HG03108 (cell line): ENCODE data around the gene ACYP2.
A peak's percentile ranks its signal among the peaks of the same experiment; 100 is the strongest.

Source experiments
- ATAC-seq: cut with Tn5 transposase; IDR thresholded peaks from one replicate; pipeline ENCODE4 v1.9.1; 2021; ENCODE audit warnings: moderate library complexity; ENCODE audit not compliant: unreplicated experiment

Gene ACYP2

DNA sequence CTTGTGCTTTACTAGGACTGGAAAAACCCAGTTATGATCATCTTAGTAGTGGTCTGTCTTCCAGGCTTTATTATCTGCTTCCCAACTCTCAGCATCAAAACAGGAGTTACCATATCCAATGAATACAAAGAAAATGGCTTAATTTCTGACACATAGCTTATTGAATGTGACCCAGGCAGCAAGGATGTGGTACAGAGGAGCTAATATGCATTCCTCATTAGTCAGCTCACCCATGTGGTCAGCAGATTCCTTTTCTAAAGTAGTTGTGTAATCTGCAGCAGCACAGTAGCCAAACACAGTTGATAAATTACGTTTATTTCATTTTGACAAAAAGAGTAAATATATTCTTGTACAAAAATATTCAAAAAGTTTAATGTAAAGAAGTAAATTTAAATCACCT is 97.0 kb downstream of the ACYP2 start:
- ATAC-seq, result no peak

DNA sequence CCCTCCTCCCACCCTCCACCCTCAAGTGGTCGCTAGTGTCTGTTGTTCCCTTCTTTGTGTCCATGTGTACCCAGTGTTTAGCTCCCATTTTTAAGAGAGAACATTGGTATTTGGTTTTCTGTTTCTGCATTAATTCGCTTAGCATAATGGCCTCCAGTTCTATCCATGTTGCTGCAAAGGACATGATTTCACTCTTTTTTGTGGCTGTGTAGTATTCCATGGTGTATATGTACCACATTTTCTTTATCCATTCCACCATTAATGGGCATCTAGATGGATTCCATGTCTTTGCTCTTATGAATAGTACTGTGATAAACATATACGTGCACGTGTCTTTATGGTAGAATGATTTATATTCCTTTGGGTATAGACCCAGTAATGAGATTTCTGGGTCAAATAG is 97.7 kb downstream of the ACYP2 start:
- no peak for ATAC-seq

DNA sequence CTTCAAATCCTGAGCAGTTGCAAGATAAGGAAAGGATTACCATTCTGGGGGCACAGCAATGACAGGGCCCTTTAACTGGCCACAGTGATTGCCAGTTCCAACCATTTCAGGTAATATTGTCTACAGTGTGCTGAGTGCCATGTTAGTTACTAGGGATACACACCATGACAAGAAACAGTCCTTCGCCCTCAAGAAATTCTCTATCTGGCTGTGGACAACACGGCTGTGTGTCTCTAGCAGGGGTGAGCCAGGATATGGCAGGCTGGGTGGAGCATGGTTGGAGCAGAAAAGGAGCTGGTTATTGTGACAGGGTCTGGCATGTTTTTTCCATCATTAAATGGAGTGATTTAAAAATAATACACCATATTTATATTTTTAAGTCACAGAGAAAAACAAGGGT is 109.6 kb downstream of the ACYP2 start:
- no peak for ATAC-seq

DNA sequence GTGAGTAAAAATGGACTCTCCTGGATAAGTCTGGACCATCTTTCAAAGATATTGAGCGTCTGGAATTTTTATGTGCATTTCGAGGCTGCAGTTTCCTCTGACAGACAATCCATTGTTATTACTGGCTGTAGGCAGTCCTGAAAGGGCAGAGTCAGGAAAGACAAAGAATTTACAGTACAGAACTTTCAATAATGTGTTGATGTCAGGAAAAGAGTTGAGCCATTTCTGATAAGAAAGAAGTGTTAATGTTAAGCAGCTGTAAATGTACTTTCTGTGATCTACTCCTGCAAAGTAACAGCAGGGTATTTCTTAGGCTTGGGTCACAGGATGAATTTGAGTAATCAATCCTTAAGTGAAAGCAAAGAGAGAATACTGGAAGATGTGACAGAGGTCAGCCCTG is 110.8 kb downstream of the ACYP2 start:
- ATAC-seq, result no peak

DNA sequence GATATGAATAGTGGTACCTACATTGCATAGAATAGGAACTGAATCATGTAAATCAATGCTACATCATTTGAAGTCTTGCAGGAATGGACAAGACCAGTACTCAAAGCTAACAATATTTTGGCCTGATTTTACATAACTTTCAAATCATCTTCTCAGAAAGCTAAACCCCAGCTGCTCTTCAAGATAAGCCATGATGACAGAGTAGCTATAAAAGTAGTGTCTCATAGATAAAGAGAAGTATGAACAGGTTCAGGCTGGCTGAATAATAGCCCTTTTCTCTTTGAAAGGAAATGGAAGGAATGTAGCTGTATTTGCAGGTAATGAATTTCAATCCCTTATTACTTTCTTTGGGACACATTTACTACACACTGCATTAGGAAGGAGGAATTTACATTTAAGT is 112.4 kb downstream of the ACYP2 start:
- ATAC-seq, result no peak

DNA sequence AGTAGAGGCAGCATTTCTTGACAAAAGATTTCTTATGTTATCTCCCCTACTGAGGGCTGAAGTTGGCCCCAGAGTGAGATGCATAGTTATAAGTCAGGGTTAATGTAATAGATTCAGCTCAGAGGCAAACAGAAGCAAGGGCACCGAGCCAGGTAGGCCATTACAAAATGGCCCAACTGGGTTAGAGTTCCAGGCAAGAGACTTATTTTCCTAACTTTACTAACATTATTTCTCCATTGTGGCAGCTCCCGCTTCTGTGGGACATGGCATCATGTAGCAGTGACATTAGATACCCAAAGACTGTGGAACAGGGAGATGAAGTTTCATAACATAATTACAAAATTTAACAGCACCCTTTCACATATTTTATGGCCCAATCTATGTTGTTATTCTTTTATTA is 113.5 kb downstream of the ACYP2 start:
- ATAC-seq, result no peak

DNA sequence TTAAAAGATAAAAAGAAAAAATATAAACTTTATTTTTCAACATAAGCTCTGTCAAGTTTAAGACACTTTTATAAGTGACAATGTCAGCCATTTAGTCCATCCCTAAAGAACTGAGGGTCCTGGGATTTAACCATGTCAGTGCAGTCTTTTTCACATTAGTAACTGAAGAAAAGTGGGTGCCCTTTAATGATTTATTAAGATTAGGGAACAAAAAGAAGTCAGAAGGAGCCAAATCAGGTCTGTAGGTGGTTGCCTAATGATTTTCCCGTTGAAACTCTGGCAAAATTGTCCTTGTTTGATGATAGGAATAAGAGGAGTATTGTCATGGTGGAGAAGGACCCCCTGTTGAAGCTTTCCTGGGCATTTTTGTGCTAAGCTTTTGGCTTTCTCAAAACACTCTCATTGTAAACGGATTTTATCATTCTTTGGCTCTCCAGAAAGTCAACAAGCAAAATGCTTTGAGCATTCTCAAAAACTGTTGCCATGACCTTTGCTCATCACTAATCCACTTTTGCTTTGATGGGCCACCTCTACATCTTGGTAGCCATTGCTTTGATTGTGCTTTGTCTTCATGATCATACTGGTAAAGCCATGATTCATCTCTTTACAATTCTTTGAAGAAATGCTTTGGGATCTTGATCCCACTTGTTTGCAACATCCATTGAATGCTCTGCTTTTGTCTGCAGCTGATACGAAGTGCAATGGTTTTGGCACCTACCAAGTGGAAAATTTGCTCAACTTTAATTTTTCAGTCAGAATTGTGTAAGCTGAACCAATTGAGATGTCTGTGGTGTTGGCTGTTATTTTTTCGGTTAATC is 118.6 kb downstream of the ACYP2 start:
- ATAC-seq, result no peak

DNA sequence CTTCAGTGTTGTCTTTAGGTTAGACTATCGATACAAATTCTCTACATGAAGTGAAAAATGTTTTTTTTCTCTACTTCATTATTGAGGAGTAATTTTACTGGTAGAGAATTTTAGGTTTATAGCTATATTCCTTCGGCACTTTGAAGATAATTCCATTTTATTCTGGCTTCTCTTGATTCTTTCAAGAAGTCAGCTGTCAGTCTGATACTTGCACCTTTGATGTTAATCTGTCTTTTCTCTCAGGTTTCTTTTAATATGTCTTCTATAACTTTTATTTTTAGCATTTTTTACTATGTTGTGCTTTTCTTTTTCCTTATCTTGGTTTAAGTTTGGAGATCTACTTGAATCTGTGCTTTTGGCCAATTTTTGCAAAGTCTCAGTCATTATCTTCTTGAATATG is 122.0 kb downstream of the ACYP2 start:
- no peak for ATAC-seq

DNA sequence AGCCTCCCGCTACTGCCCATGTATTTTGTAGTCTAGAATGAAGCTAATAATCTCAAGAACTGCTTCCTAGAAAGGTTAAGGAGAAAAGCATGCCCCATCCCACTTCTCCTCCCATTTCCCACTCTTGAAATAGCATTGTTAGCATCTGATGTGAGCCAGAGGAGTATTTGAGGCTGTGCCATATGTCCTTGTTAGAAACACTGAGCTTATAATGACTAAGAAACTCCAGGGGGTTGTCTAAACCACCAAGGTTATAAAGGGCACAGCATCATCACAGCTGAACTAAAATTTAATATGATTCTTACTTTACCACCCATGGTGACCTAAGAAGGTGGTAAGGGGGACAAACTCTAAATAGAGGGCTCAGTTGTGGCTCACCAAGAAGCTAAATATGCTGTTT is 124.0 kb downstream of the ACYP2 start:
- no peak for ATAC-seq

DNA sequence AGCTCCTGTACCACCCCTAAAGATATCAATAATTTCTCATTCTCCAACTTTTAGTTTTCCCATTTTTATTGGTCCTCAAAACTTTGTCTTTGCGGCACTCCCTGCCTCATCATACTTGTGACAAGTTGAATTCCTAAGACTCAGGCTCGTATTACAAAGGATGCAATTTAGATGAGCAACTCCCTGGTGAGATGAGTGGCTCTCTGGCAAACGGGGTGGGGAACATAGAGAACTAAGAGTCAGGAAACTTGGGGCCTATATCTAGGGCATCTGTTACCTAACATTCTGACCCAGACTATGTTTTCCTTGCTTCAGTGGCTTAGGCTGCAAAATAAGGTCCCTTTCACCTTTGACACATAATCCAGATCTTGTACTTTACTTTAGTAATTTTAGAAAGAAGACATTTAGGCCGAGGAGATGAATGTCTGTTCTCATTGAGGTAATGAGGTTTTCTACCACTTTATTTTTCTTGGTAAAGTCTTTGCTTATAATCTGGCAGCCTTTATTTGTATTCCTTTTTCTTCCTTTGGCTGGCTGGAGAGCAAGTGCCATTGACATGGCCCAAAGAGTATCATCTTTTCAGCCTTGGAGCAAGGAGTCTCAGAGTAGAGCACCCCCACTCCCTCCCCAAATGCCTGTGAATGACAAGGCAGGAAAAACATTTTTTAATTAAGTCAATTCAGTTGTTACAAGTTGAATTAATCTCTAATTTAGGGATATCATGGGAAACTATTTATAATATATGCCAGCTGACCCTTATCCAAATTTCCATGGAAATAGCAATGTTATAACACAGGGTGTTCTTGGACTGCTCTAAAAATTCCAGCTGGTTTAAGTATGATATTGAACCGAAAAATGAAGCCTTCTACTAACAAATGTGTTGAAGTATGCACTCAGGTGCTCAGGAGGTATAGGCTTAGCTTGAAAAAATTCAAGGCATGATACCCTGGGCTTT is 125.4 kb downstream of the ACYP2 start:
- no peak for ATAC-seq

DNA sequence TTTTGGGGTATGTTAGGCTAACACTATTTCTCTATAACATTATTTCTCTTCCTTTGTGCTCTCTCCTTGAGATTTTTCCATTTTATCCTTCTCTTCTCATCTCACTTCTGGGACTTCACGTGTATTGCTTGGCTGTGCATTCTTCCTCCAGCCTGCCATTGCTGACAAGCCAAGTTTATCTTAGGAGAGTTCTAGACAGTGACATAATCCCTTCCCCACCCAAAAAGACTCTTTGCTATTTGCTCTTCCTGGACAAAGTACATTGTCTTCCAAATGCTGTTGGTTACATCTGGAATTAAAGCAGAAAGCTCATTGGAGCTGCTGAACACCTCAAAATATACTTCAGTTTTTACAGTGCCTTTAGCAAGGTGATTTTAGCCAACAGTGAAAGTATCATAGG is 131.7 kb downstream of the ACYP2 start:
- no peak for ATAC-seq

DNA sequence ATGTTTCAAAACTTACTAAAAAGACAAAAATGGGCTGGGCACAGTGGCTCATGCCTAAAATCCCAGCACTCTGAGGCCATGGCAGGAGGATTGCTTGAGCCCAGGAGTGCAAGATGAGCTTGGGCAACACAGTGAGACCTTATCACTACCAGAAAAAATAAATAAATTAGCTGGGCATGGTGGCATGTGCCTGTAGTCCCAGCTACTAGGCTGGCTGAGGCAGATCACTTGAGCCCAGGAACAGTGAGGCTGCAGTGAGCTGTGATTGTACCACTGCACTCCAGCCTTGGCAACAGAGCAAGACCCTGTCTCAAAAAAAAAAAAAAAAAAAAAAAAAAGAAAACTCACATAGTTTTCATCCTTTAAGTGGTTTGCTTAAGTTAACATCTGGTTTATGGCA is 134.2 kb downstream of the ACYP2 start:
- ATAC-seq, result no peak

DNA sequence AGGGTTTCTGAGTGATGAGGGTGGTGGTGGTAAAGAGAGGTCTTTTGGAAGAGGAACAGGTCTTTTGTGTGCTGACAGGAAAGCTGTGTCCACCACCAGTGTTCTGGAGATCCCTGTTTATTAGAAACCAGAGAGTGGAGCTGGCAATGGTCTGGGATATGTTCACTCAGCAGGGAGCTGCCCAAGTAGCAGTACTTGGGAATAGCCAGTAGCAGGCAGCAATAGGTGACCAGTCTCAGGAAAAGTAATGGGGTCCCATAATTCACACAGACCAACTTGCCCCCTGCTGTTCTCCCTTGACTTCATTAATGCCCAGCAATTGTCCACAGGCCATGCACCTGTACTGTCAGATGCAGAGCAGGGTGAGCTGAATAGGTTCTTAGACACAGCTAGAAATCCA is 138.8 kb downstream of the ACYP2 start:
- ATAC-seq, result no peak

DNA sequence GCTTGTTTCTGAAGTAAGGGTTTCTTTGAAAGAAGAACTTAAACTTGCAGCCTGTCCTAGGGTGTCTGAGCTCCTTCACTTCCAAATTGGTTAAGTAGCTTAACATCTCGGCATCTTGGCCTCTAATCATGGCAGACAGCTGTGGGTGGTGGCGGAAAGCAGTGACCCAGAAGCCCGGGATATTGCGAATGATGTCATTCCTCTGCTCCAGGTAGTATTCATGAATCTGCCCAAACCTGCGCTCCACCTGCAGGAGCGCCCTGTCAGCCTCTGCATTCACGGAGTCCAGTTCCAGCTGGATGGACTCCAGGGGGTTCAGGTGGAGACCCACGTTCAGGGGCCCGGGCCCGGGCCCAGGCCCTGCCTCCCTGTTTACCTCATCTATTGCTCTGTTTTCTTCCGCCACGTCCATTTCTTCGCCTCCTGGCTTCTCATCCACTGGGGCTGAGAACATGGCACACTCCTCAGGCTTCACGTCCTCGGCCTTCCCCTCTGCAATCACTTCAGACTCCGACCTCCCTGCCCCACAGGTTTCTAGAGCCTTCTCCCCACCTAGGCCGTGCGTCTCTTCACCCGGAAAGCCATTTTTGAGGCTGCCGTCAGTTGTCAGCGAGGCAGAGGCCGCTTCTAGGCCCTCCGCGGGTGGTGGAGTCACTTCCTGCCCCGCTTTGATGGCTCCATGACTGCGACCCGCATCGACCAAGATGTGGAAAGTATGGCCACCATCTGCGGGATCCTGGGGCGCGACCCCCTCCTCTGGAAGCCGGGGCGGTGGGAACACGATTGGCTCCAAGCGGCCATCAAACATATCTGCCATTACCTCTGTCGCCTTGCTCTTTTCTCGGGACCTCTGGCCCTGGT is 140.0 kb downstream of the ACYP2 start:
- ATAC-seq, result no peak

DNA sequence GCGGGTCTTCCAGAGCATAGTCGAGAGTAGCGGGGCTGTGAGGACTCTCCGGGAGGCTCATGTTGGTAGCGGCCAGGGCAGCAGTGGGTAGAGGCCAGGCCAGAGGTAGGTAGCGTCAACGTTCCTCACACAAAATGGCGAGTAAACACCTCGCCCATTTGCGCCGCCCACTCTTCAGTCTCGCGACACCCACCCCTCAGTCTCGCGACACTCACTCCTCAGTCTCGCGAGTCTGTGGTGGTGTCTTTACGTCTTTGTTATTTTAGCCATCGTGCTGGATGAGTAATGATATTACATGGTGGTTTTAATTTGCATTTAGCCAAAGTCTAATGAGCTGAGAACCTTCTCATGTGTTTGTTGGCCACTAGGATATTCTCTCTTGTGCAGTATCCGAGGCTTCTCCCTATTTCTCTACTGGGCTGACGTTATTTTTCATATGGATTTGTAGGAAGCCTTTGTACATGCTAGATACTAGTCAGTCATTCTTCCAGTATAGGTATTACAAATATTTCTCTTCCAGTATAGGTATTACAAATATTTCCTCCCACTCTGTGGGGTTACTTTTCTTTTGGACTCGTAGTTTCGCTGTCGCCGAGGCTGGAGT is 140.8 kb downstream of the ACYP2 start, which contains the start of gene TSPYL6:
Gene TSPYL6 (minus strand): TSS at position 139 of the 604 bp plus-strand sequence. CDS start 78 bp downstream, at position 61.
- ATAC-seq, result no peak

DNA sequence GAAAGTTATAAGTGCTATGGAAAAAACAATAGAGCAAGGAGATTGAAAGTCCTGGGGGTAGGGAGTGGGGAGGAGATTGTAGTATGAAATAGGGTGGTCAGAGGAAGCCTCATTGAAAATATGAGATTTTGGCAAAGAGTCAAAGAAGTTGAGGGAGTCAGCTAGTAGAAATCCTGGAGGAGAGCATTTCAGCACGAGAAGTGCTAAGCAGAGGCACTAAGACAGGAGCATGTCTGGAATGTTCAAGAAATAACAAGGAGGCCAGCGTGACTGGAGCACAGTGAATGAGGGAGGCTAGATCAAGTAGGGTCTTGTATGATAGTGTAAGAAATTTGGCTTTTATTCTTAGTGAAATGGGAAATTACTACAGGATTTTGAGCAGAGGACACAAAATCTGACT is 142.8 kb downstream of the ACYP2 start:
- ATAC-seq, result no peak

DNA sequence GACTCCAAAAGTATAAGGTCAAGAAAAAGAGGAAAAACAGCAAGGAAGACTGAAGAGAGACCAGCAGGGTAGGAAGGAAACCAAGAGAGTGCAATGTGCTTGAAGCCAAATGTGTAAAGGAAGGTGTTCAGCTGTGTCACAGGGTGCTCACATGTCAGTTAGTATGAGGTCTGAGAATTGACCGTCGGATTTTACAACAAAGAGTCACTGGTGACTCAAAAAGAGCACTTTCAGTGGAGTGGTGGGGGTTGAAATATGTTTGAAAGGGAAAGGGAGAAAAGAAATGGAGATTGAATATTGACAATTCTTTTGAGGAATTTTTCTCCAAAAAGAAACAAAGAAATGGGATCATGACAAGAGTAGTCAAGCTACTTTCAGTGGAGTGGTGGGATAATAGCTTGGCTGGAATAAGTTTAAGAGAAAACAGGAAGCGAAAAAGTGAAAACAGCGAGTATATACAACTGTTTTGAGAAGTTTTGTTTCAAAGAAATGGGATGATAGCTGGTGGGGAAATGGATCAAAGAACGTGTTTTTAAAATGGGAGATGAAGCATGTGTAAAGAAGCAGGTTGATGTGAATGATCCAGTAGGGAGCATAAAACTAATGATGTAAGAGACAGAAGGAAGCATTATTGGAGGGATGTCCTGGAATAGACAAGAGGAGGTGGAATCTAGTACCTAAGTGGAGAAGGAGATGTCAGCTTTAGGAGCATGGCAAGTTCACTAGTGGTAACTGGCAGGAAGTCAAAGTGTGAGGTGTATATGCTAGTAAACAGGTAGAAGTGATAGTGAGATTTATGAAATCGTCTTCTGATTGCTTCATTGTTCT is 144.2 kb downstream of the ACYP2 start:
- ATAC-seq, result peak; percentile 76

DNA sequence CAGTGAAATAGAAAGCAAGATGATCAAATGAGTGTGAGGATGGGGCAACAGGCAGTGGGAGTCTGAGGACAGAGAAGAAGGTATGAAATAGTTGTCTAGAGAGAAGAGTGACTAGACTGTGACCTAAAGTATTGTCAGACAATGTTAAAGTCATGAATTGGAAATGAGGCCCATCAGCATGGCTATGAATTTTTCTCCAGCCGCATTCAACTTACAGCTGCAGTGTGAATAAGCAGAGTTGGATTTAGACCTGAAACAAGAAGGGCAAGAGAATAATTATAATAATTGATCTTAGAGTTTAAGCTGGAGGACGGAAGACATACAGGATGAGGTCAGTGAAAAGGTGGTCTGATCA is 144.8 kb downstream of the ACYP2 start:
- ATAC-seq, result no peak

DNA sequence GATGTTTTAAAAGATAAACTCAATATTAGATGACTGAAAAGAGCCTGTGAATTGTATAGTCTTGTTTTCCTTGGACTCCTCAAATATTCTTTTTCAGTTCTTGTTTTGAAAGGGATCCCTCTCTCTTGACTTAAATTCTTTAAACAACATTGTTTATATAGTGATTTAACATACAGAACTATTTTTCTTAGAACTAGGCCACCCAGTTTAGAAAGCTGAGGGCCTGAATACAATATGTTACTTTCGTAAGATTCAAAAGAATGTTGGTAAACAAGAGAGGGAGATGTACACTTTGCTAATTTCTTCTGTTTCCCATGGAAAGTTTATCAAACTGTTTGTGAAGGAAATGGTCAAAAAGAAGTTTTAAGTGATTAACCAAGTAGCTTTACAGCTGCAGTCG is 146.1 kb downstream of the ACYP2 start:
- no peak for ATAC-seq
